Fibroblast of lung (primary cell): ENCODE measurements around the gene MANSC1. TPM values are rescaled to one million over a fixed set of nuclear protein-coding genes. Genes with fewer than 3 reads are reported as not detected.

Experiments used
- DNase-seq, 2 donors: peaks; one replicate each; pipeline versions ENCODE4 v3.0.0 to v3.0.0-alpha.2; 2010; ENCODE audit warnings: low read depth in 2 of 2
- H2AFZ ChIP-seq: 2 replicates; pipeline ENCODE4 v1.5.1; 2012; ENCODE audit warnings: low read length, control low read depth, inconsistent platforms
- H3K27ac ChIP-seq: 2 replicates; pipeline ENCODE4 v1.5.1; 2011; ENCODE audit warnings: low read length, control low read depth; ENCODE audit not compliant: insufficient read depth
- H3K27me3 ChIP-seq: 2 replicates; pipeline ENCODE4 v1.5.1; 2011; ENCODE audit warnings: mild to moderate bottlenecking, low read length; ENCODE audit not compliant: control insufficient read depth, insufficient read depth
- H3K36me3 ChIP-seq: 2 replicates; pipeline ENCODE4 v1.5.1; 2011; ENCODE audit warnings: low read length; ENCODE audit not compliant: control insufficient read depth, insufficient read depth
- H3K4me1 ChIP-seq: 2 replicates; pipeline ENCODE4 v1.5.1; 2011; ENCODE audit warnings: low read length; ENCODE audit not compliant: control insufficient read depth, insufficient read depth; ENCODE audit errors: extremely low read depth
- H3K4me2 ChIP-seq: 2 replicates; pipeline ENCODE4 v1.5.1; 2011; ENCODE audit warnings: low read length, control low read depth; ENCODE audit not compliant: insufficient read depth; ENCODE audit errors: extremely low read depth
- H3K4me3 ChIP-seq, 4 experiments: fragments of 200-600 bp in 1 of 4; sonication (generic) in 1 of 4; replicated peaks in 1 of 4; 2 replicates each; pipeline ENCODE4 v1.5.1; 2011 to 2016; ENCODE audit warnings: low read length in 4 of 4, low read depth in 3 of 4, mild to moderate bottlenecking in 3 of 4, control low read depth in 2 of 4, inconsistent platforms in 1 of 4, mixed read lengths in 1 of 4; ENCODE audit not compliant: insufficient read depth in 1 of 4; ENCODE audit errors: control extremely low read depth in 1 of 4
- H3K79me2 ChIP-seq: 2 replicates; pipeline ENCODE4 v1.5.1; 2012; ENCODE audit warnings: mild to moderate bottlenecking, low read length, inconsistent platforms; ENCODE audit not compliant: control insufficient read depth, insufficient read depth
- H3K9ac ChIP-seq: 2 replicates; pipeline ENCODE4 v1.5.1; 2011; ENCODE audit warnings: mild to moderate bottlenecking, low read length, control low read depth; ENCODE audit not compliant: insufficient read depth
- H3K9me3 ChIP-seq: 2 replicates; pipeline ENCODE4 v1.5.1; 2012; ENCODE audit warnings: low read depth, low read length; ENCODE audit not compliant: control insufficient read depth, insufficient read depth
- H4K20me1 ChIP-seq: 2 replicates; pipeline ENCODE4 v1.5.1; 2011; ENCODE audit warnings: low read length; ENCODE audit not compliant: control insufficient read depth, insufficient read depth; ENCODE audit errors: extremely low read depth
- CTCF ChIP-seq, 2 donors: IDR thresholded peaks in 1 of 2; conservative IDR thresholded peaks in 1 of 2; 1 replicate in 1 of 2; 2 replicates in 1 of 2; pipeline ENCODE4 v1.5.1; 2011 to 2012; ENCODE audit warnings: low read length in 2 of 2, control low read depth in 1 of 2, inconsistent platforms in 1 of 2, low read depth in 1 of 2, mild to moderate bottlenecking in 1 of 2
- EZH2 ChIP-seq: IDR thresholded peaks from 2 replicates; pipeline ENCODE4 v1.5.1; 2012; ENCODE audit warnings: low read length, control low read depth, mild to moderate bottlenecking; ENCODE audit errors: missing control alignments
- polyA minus RNA-seq: library from RNA; depleted of rRNA, polyadenylated mRNA; stranded (reverse); fragments of >200 nt; gene quantifications from 2 replicates; pipeline ENCODE4 v1.2.3, GENCODE V29; 2011; ENCODE audit warnings: low replicate concordance
- polyA plus RNA-seq, 2 donors: library from polyadenylated mRNA; depleted of rRNA in 1 of 2; stranded (reverse) in 1 of 2; unstranded in 1 of 2; fragments of >200 nt; gene quantifications; 2 replicates each; pipeline ENCODE4 v1.2.1, GENCODE V29; 2011 to 2012; ENCODE audit warnings: missing spikeins in 1 of 2
- total RNA-seq: library from RNA; depleted of rRNA; stranded (reverse); fragments of >200 nt; gene quantifications from 2 replicates; pipeline ENCODE4 v1.2.1, GENCODE V29; 2014

MANSC1 gene
- 1.3 and 1.8 TPM in 2 replicates for total RNA-seq
- polyA plus RNA-seq, result 3.4 and 3.7 TPM in 2 replicates
- polyA plus RNA-seq (2012), result 10.3 and 10.8 TPM in 2 replicates
- polyA minus RNA-seq, result 7.3 and 10.4 TPM in 2 replicates

DNA sequence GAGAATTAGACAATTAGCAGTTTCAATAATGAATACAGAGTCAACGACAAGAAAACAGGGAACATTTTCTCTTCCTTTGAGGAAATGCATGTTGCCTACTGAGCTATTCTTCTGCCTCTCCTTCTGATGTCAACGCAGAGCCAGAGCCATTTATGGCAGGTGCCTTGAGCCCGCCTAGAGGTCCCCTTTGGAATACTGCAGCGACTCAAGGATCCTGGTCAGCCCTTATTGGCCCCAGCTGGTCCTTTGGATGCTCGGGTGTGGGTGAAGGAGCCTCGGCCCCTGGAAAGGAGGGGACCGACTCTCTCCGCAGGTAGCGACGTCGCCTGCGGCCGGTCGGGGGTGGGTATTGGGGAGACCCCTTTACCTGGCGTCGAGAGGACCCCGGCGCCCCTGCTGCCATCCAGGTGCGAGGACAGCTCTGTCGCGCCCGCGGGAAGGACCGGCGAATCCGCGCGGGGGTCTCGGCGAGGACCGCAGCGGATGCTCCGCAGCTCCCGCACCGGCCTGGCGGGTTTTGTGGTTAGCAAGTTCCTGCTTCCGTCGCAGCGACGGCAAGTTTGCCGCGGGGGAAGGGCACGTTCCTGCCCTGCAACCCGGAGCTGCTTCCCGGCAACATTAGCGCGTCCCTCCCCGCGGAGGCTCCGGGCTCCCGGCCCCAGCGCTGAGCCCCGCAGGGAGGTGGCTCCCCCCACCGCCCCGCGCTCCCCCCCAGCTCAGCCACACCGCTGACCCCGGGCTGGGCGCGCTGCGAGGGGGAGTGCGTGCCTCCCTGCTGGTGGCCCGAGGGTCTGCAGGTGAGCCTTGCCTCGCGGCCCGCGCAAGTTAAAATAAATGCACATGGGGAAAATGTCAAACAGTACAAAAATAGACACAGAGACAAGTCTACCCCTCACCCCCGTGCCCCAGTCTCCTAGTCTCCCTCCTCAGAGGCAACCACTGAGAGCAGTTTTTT lies at the start of gene MANSC1:
Gene MANSC1, minus strand, starts transcription at position 532 of the 955 bp plus-strand sequence. CDS start 6,928 bp downstream, outside the sequence.
- Histone ChIP-seq H3K27me3 (no peaks in the 10 kb centered on the region), H4K20me1 (no peaks in the 10 kb centered on the region), H2AFZ (peak within 1 kb of the TSS; percentile 91), H3K36me3 (no peaks in the 10 kb centered on the region), H3K27ac (no peak within 1 kb of the TSS), H3K79me2 (no peaks in the 10 kb centered on the region), H3K4me1 (no peaks in the 10 kb centered on the region), H3K4me3 (peak within 1 kb of the TSS; percentile 55 to 86 (median 80)), H3K4me2 (peak within 1 kb of the TSS; percentile 94), H3K9ac (peak within 1 kb of the TSS; percentile 74), H3K9me3 (no peaks in the 10 kb centered on the region)
- DNase-seq, result peak; percentile 40 to 41
- TF ChIP-seq CTCF (conservative IDR thresholded peaks at IDR 0.05 in 1 of 2, IDR thresholded peaks at IDR 0.05 in 1 of 2; ENCODE audit: low read depth in 1 of 2, low read length in 2 of 2), result peak; percentile 30 to 38
- no peak for TF ChIP-seq EZH2

- DNase-seq, result no peak
- Histone ChIP-seq H3K9me3 (no peaks in the 10 kb centered on the region), H3K4me1 (peaks cover 13% of the 10 kb centered on the region), H3K36me3 (no peaks in the 10 kb centered on the region), H2AFZ (no peak overlapping the region), H3K27ac (peak overlapping the region; percentile 54), H4K20me1 (no peaks in the 10 kb centered on the region), H3K27me3 (no peaks in the 10 kb centered on the region), H3K79me2 (no peaks in the 10 kb centered on the region), H3K9ac (no peak overlapping the region), H3K4me2 (no peak overlapping the region), H3K4me3 (no peak overlapping the region)
- TF ChIP-seq CTCF (conservative IDR thresholded peaks at IDR 0.05 in 1 of 2, IDR thresholded peaks at IDR 0.05 in 1 of 2; ENCODE audit: low read depth in 1 of 2, low read length in 2 of 2) (no peak), EZH2 (no peak)
Measured at GRCh38 chr12:12399161-12399560, 49.1 kb upstream of the MANSC1 start.

- no peak for TF ChIP-seq CTCF (conservative IDR thresholded peaks at IDR 0.05 in 1 of 2, IDR thresholded peaks at IDR 0.05 in 1 of 2; ENCODE audit: low read depth in 1 of 2, low read length in 2 of 2)
- TF ChIP-seq EZH2, result no peak
- Histone ChIP-seq H3K4me1 (peaks cover 13% of the 10 kb centered on the region), H3K9ac (no peak overlapping the region), H3K36me3 (no peaks in the 10 kb centered on the region), H3K4me2 (peak overlapping the region; percentile 65), H2AFZ (no peak overlapping the region), H3K9me3 (no peaks in the 10 kb centered on the region), H4K20me1 (no peaks in the 10 kb centered on the region), H3K27ac (peak overlapping the region; percentile 61), H3K79me2 (no peaks in the 10 kb centered on the region), H3K4me3 (peak overlapping the region in 1 of 4 experiments; percentile 28), H3K27me3 (no peaks in the 10 kb centered on the region)
- DNase-seq, result peak; percentile 98
Measured at GRCh38 chr12:12398026-12398859, 48.2 kb upstream of the MANSC1 start.
